Mesenchymal stem cell (in vitro differentiated cells and primary cell): ENCODE measurements around the gene SHF.

Experiments
- DNase-seq: peaks from one replicate; pipeline ENCODE4 v3.0.0-alpha.2; 2013
- H2AFZ ChIP-seq: one replicate; pipeline ENCODE4 v1.6.1; 2013; ENCODE audit warnings: low read depth, mild to moderate bottlenecking, control low read depth, inconsistent platforms, low read length, moderate library complexity
- H2AK5ac ChIP-seq: 2 replicates; pipeline ENCODE4 v1.6.1; 2013; ENCODE audit warnings: low read length, moderate library complexity, mild to moderate bottlenecking, inconsistent platforms; ENCODE audit not compliant: severe bottlenecking
- H2BK120ac ChIP-seq: one replicate; pipeline ENCODE4 v1.6.1; 2013; ENCODE audit warnings: low read depth, mild to moderate bottlenecking, inconsistent platforms, low read length, moderate library complexity
- H2BK12ac ChIP-seq, 2 experiments: one replicate each; pipeline ENCODE4 v1.6.1; 2013; ENCODE audit warnings: inconsistent platforms in 2 of 2, low read length in 2 of 2, mild to moderate bottlenecking in 2 of 2, moderate library complexity in 2 of 2, control low read depth in 1 of 2
- H2BK15ac ChIP-seq: one replicate; pipeline ENCODE4 v1.6.1; 2013; ENCODE audit warnings: mild to moderate bottlenecking, low read depth, inconsistent platforms; ENCODE audit not compliant: poor library complexity, severe bottlenecking
- H2BK5ac ChIP-seq: 2 replicates; pipeline ENCODE4 v1.6.1; 2013; ENCODE audit warnings: low read depth, mild to moderate bottlenecking, low read length, control low read depth, inconsistent platforms; ENCODE audit not compliant: poor library complexity, severe bottlenecking
- H3K14ac ChIP-seq, 2 experiments: one replicate each; pipeline ENCODE4 v1.6.1; 2013; ENCODE audit warnings: inconsistent platforms in 2 of 2, low read length in 2 of 2, control low read depth in 1 of 2, mild to moderate bottlenecking in 1 of 2, moderate library complexity in 1 of 2
- H3K18ac ChIP-seq, 2 experiments: one replicate each; pipeline ENCODE4 v1.6.1; 2013; ENCODE audit warnings: inconsistent platforms in 2 of 2, low read length in 2 of 2, control low read depth in 1 of 2, low read depth in 1 of 2, mild to moderate bottlenecking in 1 of 2
- H3K23ac ChIP-seq, 2 experiments: one replicate each; pipeline ENCODE4 v1.6.1; 2013; ENCODE audit warnings: inconsistent platforms in 2 of 2, low read length in 2 of 2, mild to moderate bottlenecking in 2 of 2, moderate library complexity in 2 of 2, control low read depth in 1 of 2
- H3K27ac ChIP-seq: 2 replicates; pipeline ENCODE4 v1.5.1; 2013; ENCODE audit warnings: mild to moderate bottlenecking, moderate library complexity, low read length, control low read depth, inconsistent platforms; ENCODE audit not compliant: poor library complexity, severe bottlenecking
- H3K27me3 ChIP-seq, 2 experiments: 2 replicates each; pipeline versions ENCODE4 v1.6.1 to v1.7.0; 2013; ENCODE audit warnings: low read length in 2 of 2, mild to moderate bottlenecking in 2 of 2, moderate library complexity in 2 of 2, control low read depth in 1 of 2, inconsistent platforms in 1 of 2; ENCODE audit not compliant: control insufficient read depth in 1 of 2, insufficient read depth in 1 of 2
- H3K36me3 ChIP-seq, 2 experiments: 2 replicates each; pipeline versions ENCODE4 v1.6.1 to v1.7.0; 2013; ENCODE audit warnings: low read length in 2 of 2, control low read depth in 1 of 2, inconsistent platforms in 1 of 2, low read depth in 1 of 2, mild to moderate bottlenecking in 1 of 2; ENCODE audit not compliant: insufficient read depth in 2 of 2, control insufficient read depth in 1 of 2
- H3K4ac ChIP-seq, 2 experiments: one replicate each; pipeline ENCODE4 v1.6.1; 2013; ENCODE audit warnings: inconsistent platforms in 2 of 2, low read length in 2 of 2, mild to moderate bottlenecking in 2 of 2, moderate library complexity in 2 of 2, control low read depth in 1 of 2, low read depth in 1 of 2
- H3K4me1 ChIP-seq: 2 replicates; pipeline ENCODE4 v1.6.1; 2013; ENCODE audit warnings: low read depth, low read length, control low read depth; ENCODE audit not compliant: control insufficient read depth, insufficient read depth
- H3K4me2 ChIP-seq: 2 replicates; pipeline ENCODE4 v1.6.1; 2013; ENCODE audit warnings: low read length, mild to moderate bottlenecking, inconsistent platforms; ENCODE audit not compliant: poor library complexity, severe bottlenecking
- H3K4me3 ChIP-seq, 2 experiments: 2 replicates each; pipeline versions ENCODE4 v1.5.1 to v1.7.0; 2013; ENCODE audit warnings: low read length in 2 of 2, mild to moderate bottlenecking in 2 of 2, control low read depth in 1 of 2, low read depth in 1 of 2; ENCODE audit not compliant: insufficient read depth in 1 of 2
- H3K79me1 ChIP-seq: replicated peaks from 2 replicates; pipeline ENCODE4 v1.6.1; 2013; ENCODE audit warnings: mild to moderate bottlenecking, control low read depth, low read length, inconsistent platforms; ENCODE audit not compliant: poor library complexity, severe bottlenecking
- H3K9ac ChIP-seq: 2 replicates; pipeline ENCODE4 v1.7.0; 2013; ENCODE audit warnings: mild to moderate bottlenecking, low read length, moderate library complexity
- H3K9me3 ChIP-seq: 2 replicates; pipeline ENCODE4 v1.7.0; 2013; ENCODE audit warnings: mild to moderate bottlenecking, low read length; ENCODE audit not compliant: control insufficient read depth
- H4K8ac ChIP-seq: one replicate; pipeline ENCODE4 v1.6.1; 2013; ENCODE audit warnings: inconsistent platforms, mild to moderate bottlenecking, low read length, moderate library complexity
- H4K91ac ChIP-seq: one replicate; pipeline ENCODE4 v1.6.1; 2013; ENCODE audit warnings: mild to moderate bottlenecking, low read length, inconsistent platforms
- WGBS: methylation state at CpG from one replicate; pipeline ENCODE4 v1.1.7; 2013; ENCODE audit warnings: mixed read lengths; 5-methylcytosine and 5-hydroxymethylcytosine counted together

The SHF gene

GRCh38 chr15:45161666-45162065 lies 26.1 kb downstream of the SHF start:
- Histone ChIP-seq H3K18ac (no peak overlapping the region), H3K14ac (no peak overlapping the region), H3K4ac (no peak overlapping the region), H2BK5ac (no peak overlapping the region), H2AK5ac (no peak overlapping the region), H3K79me1 (peaks cover 19% of the 10 kb centered on the region), H3K9ac (peak overlapping the region; percentile 72), H3K23ac (no peak overlapping the region), H2BK120ac (no peak overlapping the region), H3K27me3 (no peaks in the 10 kb centered on the region), H4K8ac (no peak overlapping the region), H4K91ac (no peak overlapping the region), H3K4me2 (no peak overlapping the region), H3K9me3 (no peaks in the 10 kb centered on the region), H3K36me3 (peaks cover 0 to 6% of the 10 kb centered on the region in 2 experiments), H3K4me1 (peaks cover 28% of the 10 kb centered on the region), H2AFZ (no peak overlapping the region), H2BK12ac (no peak overlapping the region), H3K27ac (no peak overlapping the region), H3K4me3 (no peak overlapping the region), H2BK15ac (no peak overlapping the region)
- DNase-seq: no peak
- 92% methylated on average over 14 of the region's 14 CpGs for WGBS

- peak; percentile 43 for DNase-seq
- no peak overlapping the region for H4K8ac ChIP-seq
- no peak overlapping the region for H3K4me2 ChIP-seq
- no peak overlapping the region for H3K4me3 ChIP-seq
- no peak overlapping the region for H2BK5ac ChIP-seq
- no peak overlapping the region for H3K4ac ChIP-seq
- H2AFZ ChIP-seq: no peak overlapping the region
- 38% methylated on average over 1 of the region's 1 CpG for WGBS
- peak overlapping the region; percentile 75 for H3K9ac ChIP-seq
- H3K27ac ChIP-seq: no peak overlapping the region
- no peaks in the 10 kb centered on the region for H3K9me3 ChIP-seq
- no peak overlapping the region for H3K23ac ChIP-seq
- no peak overlapping the region for H2BK12ac ChIP-seq
- H2AK5ac ChIP-seq: no peak overlapping the region
- no peaks in the 10 kb centered on the region for H3K27me3 ChIP-seq
- peaks cover 5% of the 10 kb centered on the region for H3K4me1 ChIP-seq
- H3K18ac ChIP-seq: no peak overlapping the region
- no peak overlapping the region for H4K91ac ChIP-seq
- H3K36me3 ChIP-seq: peaks cover 0 to 6% of the 10 kb centered on the region in 2 experiments
- no peak overlapping the region for H3K14ac ChIP-seq
- H2BK15ac ChIP-seq: no peak overlapping the region
- no peak overlapping the region for H2BK120ac ChIP-seq
- peaks cover 4% of the 10 kb centered on the region for H3K79me1 ChIP-seq
Measured at GRCh38 chr15:45157974-45158373, 29.8 kb downstream of the SHF start.

- WGBS: 70% methylated on average over 6 of the region's 7 CpGs
- Histone ChIP-seq H3K9me3 (no peaks in the 10 kb centered on the region), H3K27me3 (no peaks in the 10 kb centered on the region), H3K14ac (no peak overlapping the region), H4K91ac (no peak overlapping the region), H2BK15ac (no peak overlapping the region), H3K9ac (peak overlapping the region; percentile 75), H4K8ac (no peak overlapping the region), H3K18ac (no peak overlapping the region), H2BK12ac (no peak overlapping the region), H3K36me3 (peaks cover 0 to 13% of the 10 kb centered on the region in 2 experiments), H3K23ac (no peak overlapping the region), H3K4me3 (peak overlapping the region in 1 of 2 experiments; percentile 20), H3K4me1 (no peaks in the 10 kb centered on the region), H2AK5ac (no peak overlapping the region), H2BK5ac (no peak overlapping the region), H3K4ac (no peak overlapping the region), H2AFZ (no peak overlapping the region), H2BK120ac (no peak overlapping the region), H3K79me1 (peaks cover 4% of the 10 kb centered on the region), H3K4me2 (no peak overlapping the region), H3K27ac (no peak overlapping the region)
- DNase-seq: peak; percentile 25
Measured at GRCh38 chr15:45156744-45157455, 30.9 kb downstream of the SHF start.

GRCh38 chr15:45155739-45156138 lies 32.0 kb downstream of the SHF start:
- H3K4me2 ChIP-seq: no peak overlapping the region
- no peak overlapping the region for H4K91ac ChIP-seq
- H2BK120ac ChIP-seq: no peak overlapping the region
- peaks cover 4 to 16% of the 10 kb centered on the region in 2 experiments for H3K36me3 ChIP-seq
- no peak overlapping the region for H2BK12ac ChIP-seq
- H2AFZ ChIP-seq: no peak overlapping the region
- H3K18ac ChIP-seq: no peak overlapping the region
- no peak overlapping the region for H3K23ac ChIP-seq
- DNase-seq: no peak
- no peaks in the 10 kb centered on the region for H3K27me3 ChIP-seq
- no peak overlapping the region for H3K14ac ChIP-seq
- no peak overlapping the region for H2BK15ac ChIP-seq
- no peak overlapping the region for H2AK5ac ChIP-seq
- no peak overlapping the region for H3K27ac ChIP-seq
- H3K9ac ChIP-seq: no peak overlapping the region
- H3K9me3 ChIP-seq: no peaks in the 10 kb centered on the region
- H3K79me1 ChIP-seq: peaks cover 2% of the 10 kb centered on the region
- WGBS: 90% methylated on average over 7 of the region's 8 CpGs
- no peak overlapping the region for H3K4me3 ChIP-seq
- H3K4ac ChIP-seq: no peak overlapping the region
- H2BK5ac ChIP-seq: no peak overlapping the region
- no peaks in the 10 kb centered on the region for H3K4me1 ChIP-seq
- no peak overlapping the region for H4K8ac ChIP-seq
